IPS-11a (cell line): ENCODE results near the gene GALNT9.

ENCODE experiments used
- H3K4me3 ChIP-seq: one replicate; pipeline ENCODE4 v1.5.1; 2013; ENCODE audit warnings: low read depth, low read length, control low read depth

The GALNT9 gene

GRCh38 chr12:132344601-132345000, 15.2 kb upstream of the GALNT9 start:
- no peak overlapping the region for H3K4me3 ChIP-seq

DNA sequence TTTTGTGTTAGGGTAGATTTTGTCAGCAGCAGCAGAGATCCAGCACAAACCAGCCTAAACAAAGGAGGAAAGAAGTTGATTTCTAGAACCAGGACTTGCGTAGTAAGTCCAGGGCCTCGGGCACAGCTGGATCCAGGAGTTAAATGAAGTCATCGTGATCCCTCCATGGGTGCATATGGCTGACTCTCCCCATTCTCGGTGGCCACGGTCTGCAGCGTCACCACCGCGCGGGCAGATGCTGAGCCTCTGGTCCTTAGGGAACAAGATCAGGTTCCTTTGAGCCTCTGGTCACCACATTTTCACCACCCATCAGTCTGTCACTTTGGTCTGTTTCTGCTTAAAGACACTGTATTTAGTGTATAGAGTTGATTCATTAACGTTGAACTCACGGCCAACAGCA, 14.8 kb upstream of the GALNT9 start:
- H3K4me3 ChIP-seq, result no peak overlapping the region

GRCh38 chr12:132343294-132344004, 14.1 kb upstream of the GALNT9 start:
- H3K4me3 ChIP-seq, result no peak overlapping the region

DNA sequence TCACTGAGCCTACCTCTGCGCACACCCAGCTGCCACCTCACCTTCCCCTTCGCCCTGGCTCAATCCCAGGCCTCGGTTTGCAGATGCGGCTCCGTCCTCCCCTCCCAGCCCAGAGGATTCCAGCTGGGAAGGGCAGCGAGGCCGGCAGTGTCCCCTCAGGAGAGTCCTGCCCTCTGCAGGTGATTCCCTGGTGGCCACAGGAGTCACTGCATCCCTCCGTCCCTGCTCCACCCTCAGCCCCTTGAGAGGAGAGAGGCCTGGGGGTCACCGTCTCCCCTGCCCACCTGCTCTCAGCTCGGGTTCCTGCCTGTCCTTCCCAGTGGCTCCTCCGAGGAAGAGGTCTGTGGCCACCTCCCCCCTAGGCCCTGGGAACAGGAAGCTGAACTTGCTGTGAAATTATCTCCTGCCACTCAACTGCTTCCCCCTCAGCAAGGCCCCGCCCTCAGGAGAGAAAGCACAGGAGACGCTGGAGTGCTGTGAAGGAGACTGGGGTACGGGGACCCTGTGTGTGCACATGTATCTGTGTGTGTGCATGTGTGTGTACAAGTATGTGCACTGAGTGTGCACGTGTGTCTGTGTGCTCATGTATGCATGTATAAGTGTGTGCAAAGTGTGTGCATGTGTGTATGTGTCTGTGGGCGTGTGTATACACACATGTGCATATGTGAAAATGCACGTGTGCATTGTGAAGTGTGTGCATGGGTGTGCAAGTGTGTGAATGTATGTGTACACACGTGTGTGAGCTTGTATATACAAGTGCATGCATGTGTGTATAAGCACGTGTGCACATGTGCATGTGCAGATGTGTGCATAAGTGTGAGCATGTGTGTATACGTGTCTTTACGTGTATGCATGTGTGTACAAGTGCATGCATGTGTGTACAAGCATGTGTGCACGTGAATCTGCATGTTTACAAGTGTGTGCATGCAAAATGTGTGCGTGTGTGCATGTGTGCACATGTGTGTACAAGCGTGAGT, 13.2 kb upstream of the GALNT9 start:
- no peak overlapping the region for H3K4me3 ChIP-seq

DNA sequence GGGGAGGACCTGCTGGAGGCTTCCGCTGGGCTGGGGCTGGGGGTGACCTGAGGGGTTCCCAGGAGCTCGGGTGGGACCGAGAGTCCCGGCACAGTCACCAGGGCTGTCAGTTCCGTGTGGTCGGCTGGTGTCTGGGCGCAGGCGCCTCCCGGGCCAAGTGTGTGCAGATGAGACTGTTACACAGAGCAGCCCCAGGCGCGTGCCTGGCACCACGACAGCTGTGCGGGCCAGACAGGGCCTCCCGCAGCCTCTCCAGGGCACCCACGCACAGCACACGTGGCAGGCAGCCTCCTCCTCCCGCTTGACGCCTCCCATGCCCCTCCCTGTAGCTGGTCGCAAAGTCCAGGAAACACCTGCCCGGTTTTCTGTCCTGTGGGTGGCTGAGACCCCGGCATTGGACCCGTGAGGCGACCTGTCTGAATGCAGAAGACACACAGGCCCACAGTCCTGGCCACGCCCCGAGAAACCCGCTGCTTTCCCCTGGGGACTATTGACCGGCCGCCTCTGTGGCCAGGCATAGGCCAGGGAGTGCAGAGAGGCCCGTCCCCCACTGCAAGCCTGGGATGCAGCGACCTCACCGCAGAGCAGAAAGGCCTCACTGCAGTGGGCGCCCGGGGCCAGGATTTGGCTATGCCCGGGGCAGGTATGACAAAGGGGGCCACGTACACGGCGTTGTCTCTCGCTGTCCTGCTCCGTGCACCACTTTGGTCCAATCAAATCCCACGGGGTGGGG, 12.1 kb upstream of the GALNT9 start:
- no peak overlapping the region for H3K4me3 ChIP-seq

DNA sequence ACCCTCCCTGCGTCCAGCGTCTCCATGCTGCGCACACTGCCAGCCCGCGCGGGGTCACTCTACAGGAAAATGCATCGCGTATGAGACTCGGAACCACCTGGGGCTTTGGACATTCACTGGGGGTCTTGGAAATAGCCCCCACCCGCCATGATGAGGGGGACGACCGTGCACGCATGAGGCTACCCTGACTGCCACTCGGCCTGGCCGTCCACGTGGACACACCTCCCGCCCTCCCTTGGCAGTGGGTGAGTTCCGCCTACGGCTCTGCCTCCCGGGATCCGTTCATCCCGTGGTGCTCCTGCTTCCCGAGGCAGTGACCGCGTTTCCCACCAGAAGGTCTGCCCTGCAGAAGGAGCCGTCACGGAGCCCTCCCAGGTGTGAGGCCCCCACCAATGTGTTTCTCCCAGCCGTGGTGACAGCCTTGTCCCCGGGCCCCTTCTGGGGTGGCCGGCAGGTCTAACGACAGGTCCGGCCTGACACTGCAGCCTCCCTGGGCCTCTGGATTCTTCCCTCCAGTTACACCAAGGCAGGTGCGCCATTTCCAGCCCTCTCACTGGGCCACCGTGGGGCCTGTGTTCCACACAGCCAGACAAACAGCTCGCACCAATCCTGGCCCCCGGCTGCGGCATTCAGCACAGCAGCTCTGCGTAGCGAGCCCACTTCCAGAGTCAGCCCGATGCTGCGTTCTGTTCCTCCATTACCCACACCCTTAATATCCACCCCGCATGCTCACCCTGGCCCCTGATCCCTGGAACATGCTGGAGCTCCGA, 11.1 kb upstream of the GALNT9 start:
- no peak overlapping the region for H3K4me3 ChIP-seq

DNA sequence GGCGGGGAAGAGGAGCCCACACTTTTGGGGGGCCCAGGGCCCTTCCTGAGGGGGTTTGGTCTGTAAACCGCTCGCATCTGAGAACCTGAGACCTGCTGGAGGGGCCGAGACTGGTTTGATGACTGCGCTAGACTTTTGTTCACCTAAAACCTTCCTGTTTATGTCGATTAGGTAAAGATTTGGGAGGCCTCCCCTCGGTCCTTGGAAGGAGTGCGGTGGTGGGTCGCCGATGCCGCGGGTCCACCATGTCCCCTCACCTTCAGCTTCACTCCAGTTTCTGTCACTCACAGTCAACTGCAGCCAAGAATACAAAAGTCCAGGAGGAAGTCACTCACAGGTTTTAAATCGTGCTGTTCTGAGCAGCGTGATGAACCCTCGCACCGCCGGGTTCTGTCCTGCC, 10.5 kb upstream of the GALNT9 start:
- no peak overlapping the region for H3K4me3 ChIP-seq

GRCh38 chr12:132338781-132339180, 9.4 kb upstream of the GALNT9 start:
- H3K4me3 ChIP-seq, result no peak overlapping the region

GRCh38 chr12:132338311-132338710, 8.9 kb upstream of the GALNT9 start:
- no peak overlapping the region for H3K4me3 ChIP-seq

DNA sequence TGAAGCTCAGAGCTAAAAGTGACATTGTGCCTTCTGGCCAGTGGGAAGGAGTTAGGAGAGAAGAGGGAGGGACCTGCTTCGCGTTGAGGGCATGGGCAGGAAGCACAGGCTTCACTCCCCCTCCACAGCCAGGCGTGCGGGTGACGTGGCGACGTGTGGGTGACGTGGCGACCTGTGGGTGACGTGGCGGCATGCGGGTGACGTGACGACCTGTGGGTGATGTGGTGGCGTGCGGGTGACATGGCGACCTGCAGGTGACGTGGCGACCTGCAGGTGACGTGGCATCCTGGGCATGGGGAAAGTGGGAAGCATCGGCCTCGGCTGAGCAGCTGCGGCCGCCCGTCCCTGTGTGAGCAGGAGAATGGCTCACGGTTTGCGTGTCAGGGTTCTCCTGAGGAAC, 8.2 kb upstream of the GALNT9 start:
- no peak overlapping the region for H3K4me3 ChIP-seq

GRCh38 chr12:132336451-132337413, 7.3 kb upstream of the GALNT9 start:
- no peak overlapping the region for H3K4me3 ChIP-seq

GRCh38 chr12:132335179-132335756, 5.9 kb upstream of the GALNT9 start:
- no peak overlapping the region for H3K4me3 ChIP-seq

DNA sequence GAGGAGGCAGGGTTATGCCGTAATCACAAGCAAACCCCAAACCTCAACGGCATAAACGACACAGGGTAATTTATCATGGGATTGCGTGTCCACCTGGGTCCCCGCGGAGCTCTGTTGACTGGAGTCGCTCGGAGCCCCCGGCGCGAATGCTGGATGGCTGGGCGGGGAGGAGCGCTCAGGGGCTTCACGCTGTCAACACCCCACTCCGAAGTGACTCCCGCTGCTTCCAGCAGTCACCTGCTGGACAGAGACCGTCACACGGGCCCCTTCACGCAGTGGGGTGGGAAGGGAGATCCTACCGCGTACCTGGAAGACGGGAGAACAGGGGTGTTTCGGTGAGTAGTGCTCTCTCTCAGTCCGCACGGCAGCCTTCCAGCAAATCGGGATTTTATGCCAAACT, 4.4 kb upstream of the GALNT9 start:
- no peak overlapping the region for H3K4me3 ChIP-seq

DNA sequence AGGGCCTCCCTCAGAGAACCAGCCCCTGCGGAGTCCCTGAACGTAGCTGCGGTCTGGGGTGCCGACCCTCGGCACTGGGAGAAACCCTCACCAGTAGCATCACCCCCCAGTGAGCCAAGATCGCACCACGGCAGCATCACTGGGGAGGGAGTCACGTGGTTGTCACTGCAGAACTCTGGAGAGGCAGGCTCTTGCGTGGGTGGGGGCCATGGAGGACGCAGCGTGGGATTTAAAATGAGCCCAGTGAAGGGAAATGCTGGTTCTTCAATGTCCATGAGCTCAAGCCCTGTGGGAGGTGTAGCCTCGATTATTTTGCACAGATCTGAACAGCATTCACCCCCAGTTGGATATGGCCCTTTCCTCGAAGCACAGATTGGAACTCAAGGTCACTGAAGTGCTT, 3.9 kb upstream of the GALNT9 start:
- no peak overlapping the region for H3K4me3 ChIP-seq

DNA sequence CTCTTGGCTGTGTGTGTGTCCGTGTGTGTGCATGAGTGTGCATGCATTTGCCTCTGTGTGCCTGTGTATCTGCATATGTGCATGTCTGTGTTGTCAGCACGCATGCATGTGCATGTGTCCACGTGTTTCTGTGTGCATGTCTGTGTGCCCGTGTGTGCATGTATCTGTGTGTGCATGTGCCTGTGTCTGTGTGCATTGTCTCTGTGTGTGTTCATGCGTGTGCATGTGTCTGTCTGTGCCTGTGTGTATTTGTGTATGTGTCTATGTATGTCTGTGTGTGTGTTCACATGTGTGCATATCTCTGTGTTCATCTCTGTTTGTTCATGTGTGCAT, 1.1 kb upstream of the GALNT9 start:
- no peak overlapping the region for H3K4me3 ChIP-seq

DNA sequence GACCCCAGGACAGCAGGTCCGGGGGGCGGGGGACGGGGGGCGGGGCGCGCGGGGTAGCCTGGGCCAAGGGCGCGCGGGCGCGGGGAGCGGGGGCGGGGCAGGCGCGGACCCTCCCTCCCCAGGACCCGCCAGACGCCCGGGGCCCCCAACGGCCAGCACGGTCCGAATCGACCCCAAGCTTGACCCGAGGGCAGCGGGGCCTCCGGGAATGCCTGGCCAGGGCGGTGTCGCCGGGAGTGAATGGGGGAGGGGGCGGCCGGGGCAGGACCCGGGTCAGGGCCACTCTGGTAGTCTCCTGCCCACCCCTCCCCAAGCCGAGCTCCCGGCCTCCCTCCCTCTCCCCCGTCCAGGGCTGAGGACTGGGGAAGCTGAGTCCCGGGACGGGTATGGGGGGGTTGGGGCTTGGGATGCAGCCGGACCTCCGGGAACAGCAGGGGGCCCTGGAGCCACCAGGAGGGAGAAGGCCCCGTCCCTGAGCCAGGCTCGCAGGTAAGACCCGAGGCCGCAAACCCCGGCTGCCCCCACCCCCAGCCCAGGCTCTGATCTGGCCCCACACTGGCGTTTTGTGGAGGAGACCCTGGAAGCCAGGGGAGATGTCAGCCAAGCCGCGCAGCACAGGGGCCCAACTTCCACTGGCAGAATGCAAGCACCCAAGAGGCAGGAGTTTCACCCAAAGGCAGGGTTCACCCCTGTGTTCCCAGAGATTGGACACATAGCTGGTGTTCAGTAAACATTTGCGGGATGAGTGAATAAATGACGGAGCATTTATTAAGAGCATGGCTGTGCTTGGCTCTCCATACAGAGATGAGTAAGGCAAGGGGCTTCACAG, 545 bp upstream of the GALNT9 start:
- H3K4me3 ChIP-seq, result no peak overlapping the region

- H3K4me3 ChIP-seq, result no peak overlapping the region
Observed at GRCh38 chr12:132328282-132329029, 933 bp downstream of the GALNT9 start.
